D721Med (cell line): ENCODE measurements around the gene TMEM30B.

Experiments
- DNase-seq: peaks from one replicate; pipeline ENCODE4 v3.0.0; 2011; ENCODE audit warnings: low spot score; ENCODE audit not compliant: insufficient read length
- FAIRE-seq: peaks from 2 replicates; lab custom pipeline; 2011; peaks lifted over from hg19 to GRCh38; lab: Jason Lieb, UNC
- TF ChIP-seq, protein P1 (sequence below): IDR thresholded peaks from 2 replicates; pipeline ENCODE4 v1.5.1; 2012; ENCODE audit warnings: mild to moderate bottlenecking, control low read depth; ENCODE audit not compliant: insufficient read depth; ENCODE audit errors: missing control alignments

The TMEM30B gene

DNA sequence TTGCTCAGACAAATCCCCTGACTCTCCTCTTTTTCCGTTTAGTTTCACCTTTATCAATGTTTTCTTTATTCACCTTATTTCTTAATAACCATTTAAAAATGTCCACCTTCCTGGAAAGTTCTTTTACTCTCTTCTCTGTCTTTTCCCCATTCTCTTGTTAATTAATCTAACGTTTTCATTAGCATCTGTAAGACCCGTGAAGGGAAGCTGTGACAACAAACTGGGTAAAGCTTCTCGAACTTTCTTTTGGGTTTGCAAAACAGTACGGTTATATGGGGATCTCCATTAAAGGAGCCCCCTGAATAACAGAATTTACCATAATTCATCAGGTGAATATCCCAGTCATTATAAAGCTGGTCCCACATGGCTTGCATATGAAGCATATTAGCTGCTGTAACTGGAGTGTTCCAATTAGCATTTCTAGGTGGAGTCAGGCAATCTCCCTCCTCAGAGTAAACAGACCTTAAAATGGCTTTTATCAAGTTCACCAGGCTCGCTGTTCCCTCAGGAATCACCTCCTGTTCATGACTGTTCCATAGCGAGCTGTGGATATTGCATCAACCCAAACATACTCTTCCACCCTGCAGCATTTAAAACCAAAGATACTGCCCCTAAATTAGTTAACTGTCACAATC lies 42.4 kb downstream of the TMEM30B start:
- DNase-seq (no peak), FAIRE-seq (no peak)
- TF ChIP-seq, protein P1, sequence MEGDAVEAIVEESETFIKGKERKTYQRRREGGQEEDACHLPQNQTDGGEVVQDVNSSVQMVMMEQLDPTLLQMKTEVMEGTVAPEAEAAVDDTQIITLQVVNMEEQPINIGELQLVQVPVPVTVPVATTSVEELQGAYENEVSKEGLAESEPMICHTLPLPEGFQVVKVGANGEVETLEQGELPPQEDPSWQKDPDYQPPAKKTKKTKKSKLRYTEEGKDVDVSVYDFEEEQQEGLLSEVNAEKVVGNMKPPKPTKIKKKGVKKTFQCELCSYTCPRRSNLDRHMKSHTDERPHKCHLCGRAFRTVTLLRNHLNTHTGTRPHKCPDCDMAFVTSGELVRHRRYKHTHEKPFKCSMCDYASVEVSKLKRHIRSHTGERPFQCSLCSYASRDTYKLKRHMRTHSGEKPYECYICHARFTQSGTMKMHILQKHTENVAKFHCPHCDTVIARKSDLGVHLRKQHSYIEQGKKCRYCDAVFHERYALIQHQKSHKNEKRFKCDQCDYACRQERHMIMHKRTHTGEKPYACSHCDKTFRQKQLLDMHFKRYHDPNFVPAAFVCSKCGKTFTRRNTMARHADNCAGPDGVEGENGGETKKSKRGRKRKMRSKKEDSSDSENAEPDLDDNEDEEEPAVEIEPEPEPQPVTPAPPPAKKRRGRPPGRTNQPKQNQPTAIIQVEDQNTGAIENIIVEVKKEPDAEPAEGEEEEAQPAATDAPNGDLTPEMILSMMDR, result no peak

DNA sequence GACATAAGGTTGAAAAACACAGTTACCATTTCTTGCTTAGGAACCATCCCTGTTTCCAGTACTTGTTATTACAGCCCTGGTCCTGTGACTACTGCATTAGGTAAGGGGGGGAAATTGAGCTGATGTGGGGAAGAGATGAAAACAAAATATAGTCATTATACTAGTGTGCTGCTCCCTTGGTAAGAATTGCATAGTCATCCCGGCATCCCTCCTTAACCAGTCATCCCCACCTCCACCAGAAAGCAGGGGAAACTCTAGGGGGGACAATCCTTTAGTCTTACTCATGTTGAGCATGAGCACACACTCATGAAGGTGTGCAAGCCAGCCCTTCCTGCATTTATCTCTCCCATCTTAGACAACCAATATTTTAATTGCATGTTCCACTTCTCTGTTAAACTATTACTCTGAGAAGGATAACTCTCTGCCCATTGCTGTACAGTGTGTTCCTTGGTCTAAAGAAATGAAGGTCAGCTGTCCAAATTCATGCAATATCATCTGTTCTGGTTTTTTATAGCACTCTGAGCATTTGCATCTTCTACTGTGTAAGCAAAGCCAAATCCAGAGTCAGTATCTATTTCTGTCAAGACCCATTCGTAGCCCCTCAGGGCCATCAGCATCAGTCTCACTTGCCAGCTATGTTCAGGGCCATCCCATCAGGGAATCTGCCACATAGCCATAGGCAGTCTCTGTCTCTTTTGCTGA lies 46.8 kb downstream of the TMEM30B start:
- FAIRE-seq (no peak), DNase-seq (no peak)
- TF ChIP-seq, protein P1, result no peak

DNA sequence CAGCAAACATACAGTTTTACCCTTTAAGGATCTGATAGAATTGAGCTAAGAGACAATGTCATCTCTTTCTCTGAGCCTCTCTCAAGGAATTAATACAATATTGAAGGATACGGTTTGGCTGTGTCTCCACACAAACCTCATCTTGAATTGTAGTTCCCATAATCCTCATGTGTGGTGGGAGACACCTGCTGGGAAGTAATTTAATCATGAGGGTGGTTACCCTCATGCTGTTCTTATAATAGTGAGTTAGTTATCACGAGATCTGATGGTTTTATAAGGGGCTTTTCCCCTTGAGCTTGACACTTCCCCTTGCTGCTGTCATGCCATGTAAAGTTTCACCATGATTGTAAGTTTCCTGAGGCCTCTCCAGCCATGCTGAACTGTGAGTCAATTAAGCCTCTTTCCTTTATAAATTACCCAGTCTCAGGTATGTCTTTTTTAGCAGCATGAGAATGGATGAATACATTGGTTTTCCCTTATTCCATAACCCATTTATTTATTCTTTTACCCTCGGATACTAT lies 47.6 kb downstream of the TMEM30B start:
- no peak for DNase-seq
- FAIRE-seq, result no peak
- TF ChIP-seq, protein P1, result no peak

DNA sequence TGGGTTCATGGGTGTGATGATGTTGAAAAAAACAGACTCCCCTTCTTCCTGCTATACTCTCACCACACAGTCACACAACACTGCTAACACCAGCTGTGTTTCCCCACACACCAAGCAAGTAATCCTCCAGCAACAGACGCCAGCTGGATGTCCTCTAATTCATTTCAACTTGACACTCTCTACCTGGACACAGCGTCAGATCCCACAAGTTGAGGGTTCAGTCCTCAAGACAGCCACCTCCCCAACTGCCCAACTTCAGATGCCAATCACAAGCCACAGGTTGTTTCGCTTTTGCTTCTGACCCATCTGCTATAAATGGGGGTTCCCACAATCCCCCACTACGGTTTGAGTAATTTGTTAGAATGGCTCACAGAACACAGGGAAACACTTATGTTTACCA lies 49.3 kb downstream of the TMEM30B start:
- TF ChIP-seq, protein P1, result no peak
- DNase-seq (no peak), FAIRE-seq (no peak)

DNA sequence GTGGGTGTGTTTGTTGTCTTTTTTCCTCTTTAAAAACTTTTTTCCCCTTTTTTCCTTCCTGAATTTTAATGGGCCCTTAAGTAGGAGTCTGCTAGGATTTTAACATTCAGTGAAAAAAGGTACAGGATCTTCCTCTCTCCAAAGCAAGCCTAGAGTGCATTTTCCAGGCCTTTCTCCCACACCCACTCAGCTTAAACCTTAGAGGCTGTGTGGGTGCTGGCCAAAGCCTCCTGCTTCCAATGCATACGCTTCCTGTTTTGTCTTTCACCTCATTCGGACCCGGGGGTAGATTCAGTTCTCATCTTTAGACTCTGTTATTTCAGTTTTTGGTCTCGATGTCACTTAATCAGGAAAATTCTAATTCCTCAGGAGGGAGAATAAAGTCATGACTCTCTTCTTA lies 51.2 kb downstream of the TMEM30B start:
- TF ChIP-seq, protein P1, result no peak
- DNase-seq (no peak), FAIRE-seq (no peak)

DNA sequence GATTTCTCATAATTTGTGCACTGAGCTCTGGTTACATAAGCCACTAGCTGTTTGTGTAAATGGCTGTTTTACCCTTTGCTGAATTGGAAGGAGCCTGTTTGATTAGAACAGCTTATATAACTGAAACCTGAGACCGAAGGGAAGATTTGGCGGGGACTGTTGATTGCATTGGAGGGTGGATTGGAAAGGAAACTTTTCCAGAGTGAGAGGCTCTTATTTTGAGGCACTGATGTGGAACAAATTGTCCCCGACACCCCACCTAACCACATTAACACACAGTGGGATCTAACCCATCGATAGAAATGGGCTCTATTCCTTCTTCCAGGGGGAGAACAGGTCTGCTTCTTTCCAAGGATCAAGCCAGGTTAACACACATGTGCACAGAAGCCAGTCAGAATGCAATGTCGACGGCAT lies 51.7 kb downstream of the TMEM30B start:
- TF ChIP-seq, protein P1, result no peak
- DNase-seq (no peak), FAIRE-seq (no peak)
